Measurements from ENCODE around the gene PTPN11.

- no peak for TF ChIP-seq CTCF (IDR thresholded peaks at IDR 0.05; ENCODE audit: low read depth, low read length)
- no peak for TF ChIP-seq MYC (IDR thresholded peaks at IDR 0.05; ENCODE audit: low read depth, low read length)
Observed at GRCh38 chr12:112523856-112524255, 105.1 kb downstream of the PTPN11 start.
